Stomach (tissue), 9 donors: ENCODE measurements around the gene PPP2R2C. TPM values are rescaled to one million over a fixed set of nuclear protein-coding genes. Genes with fewer than 3 reads are reported as not detected.

Experiments
- DNase-seq, 2 donors: peaks; one replicate each; pipeline versions ENCODE4 v3.0.0 to v3.0.0-alpha.2; 2013 to 2019
- H3K27ac ChIP-seq, 5 donors: fragments of 200-600 bp in 4 of 5; sonication (generic) in 4 of 5; one replicate each; pipeline ENCODE4 v1.5.1; 2013 to 2019; ENCODE audit warnings: mild to moderate bottlenecking in 1 of 5, moderate library complexity in 1 of 5
- H3K27me3 ChIP-seq, 3 donors: fragments of 200-600 bp; sonication (generic); one replicate each; pipeline ENCODE4 v1.5.1; 2017 to 2019; ENCODE audit warnings: mixed run types in 1 of 3
- H3K36me3 ChIP-seq, 4 donors: fragments of 200-600 bp; sonication (generic); 1 replicate in 3 of 4; 2 replicates in 1 of 4; pipeline ENCODE4 v1.5.1; 2016 to 2019
- H3K4me1 ChIP-seq, 4 donors: fragments of 200-600 bp; sonication (generic); one replicate each; pipeline ENCODE4 v1.5.1; 2016 to 2019
- H3K4me3 ChIP-seq, 4 donors: fragments of 200-600 bp; sonication (generic) in 3 of 4; one replicate each; pipeline ENCODE4 v1.5.1; 2016 to 2019; ENCODE audit warnings: mild to moderate bottlenecking in 1 of 4
- H3K9me3 ChIP-seq, 4 donors: fragments of 200-600 bp; sonication (generic); one replicate each; pipeline ENCODE4 v1.5.1; 2016 to 2019
- EP300 ChIP-seq: sonication (generic); formaldehyde crosslinking; IDR thresholded peaks from one replicate; pipeline ENCODE4 v1.6.1; 2017; ENCODE audit warnings: antibody characterized with exemption
- POLR2A ChIP-seq, 4 donors: fragments of 450-650 bp; IDR thresholded peaks; one replicate each; pipeline ENCODE4 v1.6.1; 2016; ENCODE audit warnings: antibody characterized with exemption in 4 of 4, control low read depth in 2 of 4, mild to moderate bottlenecking in 1 of 4, moderate library complexity in 1 of 4
- POLR2AphosphoS5 ChIP-seq, 3 donors: sonication (generic); formaldehyde crosslinking; IDR thresholded peaks; one replicate each; pipeline ENCODE4 v1.6.1; 2016; ENCODE audit warnings: antibody characterized with exemption in 3 of 3
- WGBS, 5 donors: extraction: QIAGEN DNeasy Blood & Tissue Kit in 3 of 5; methylation state at CpG; one replicate each; pipeline versions ENCODE4 v1.1.5 to v1.1.7; 2013 to 2018; 5-methylcytosine and 5-hydroxymethylcytosine counted together
- intact Hi-C: fragments of 100-400 bp; cut with DNase I; formaldehyde crosslinking; loops from one replicate; pipeline ENCODE4 v1.15.1; 2023; ENCODE audit warnings: low total_unique reads
- polyA plus RNA-seq, 3 donors: library from polyadenylated mRNA; stranded (reverse); fragments of 200-250 nt; gene quantifications; one replicate each; pipeline ENCODE4 v1.2.3, GENCODE V29; 2013
- total RNA-seq, 5 donors: library from RNA; depleted of rRNA; stranded (reverse); fragments of >200 nt; gene quantifications; one replicate each; pipeline versions ENCODE4 v1.1.0 to v1.2.3, GENCODE V29; 2014 to 2016
- TF ChIP-seq, protein P1 (sequence below), 7 experiments: fragments of 450-650 bp in 4 of 7; fragments of 200-600 bp in 3 of 7; sonication (generic) in 3 of 7; IDR thresholded peaks; one replicate each; pipeline ENCODE4 v1.5.1; 2016 to 2019; ENCODE audit warnings: antibody characterized with exemption in 7 of 7, control low read depth in 2 of 7, mild to moderate bottlenecking in 1 of 7
- donor health status: healthy with polysubstance abuse.
- donor health status: Bipolar disorder and iron deficiency.
- donor health status: healthy.

The PPP2R2C gene
- total and polyA plus RNA-seq, 8 donors = 1.4 to 5.0 (median 1.5) TPM; not detected in 5

DNA sequence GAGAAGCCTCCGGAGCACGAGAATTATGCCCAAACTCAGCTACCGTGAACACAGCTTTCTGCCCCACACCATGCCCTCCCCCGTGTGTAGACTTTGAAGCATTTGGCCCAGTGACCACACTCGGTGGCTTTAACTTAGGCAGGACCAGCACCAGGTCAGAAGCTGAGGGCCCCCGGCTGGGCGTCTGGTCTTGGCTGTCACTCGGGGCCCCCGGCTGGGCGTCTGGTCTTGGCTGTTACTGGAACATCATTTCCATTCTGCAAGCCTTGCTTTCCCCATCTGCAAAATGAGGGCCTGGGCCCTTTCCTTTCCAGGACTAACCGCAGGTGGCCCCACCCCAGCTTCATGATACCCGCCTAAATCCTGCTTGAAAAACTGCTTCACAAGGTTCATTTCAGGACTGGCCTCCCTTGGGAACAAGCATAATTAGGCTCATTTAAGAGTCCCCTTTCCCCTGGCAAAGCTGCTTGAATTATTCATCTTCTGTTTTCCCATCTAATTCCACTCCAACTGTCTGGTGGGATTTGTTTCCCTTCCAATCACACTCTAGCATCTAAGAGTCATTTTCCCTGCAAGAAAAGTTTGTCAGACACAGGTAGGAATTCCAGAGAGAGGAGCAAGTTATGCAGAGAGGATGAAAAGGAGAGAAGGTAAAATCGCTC, 120.3 kb downstream of the PPP2R2C start:
- Histone ChIP-seq H3K9me3 (no peaks in the 10 kb centered on the region), H3K4me1 (no peaks in the 10 kb centered on the region), H3K27ac (no peak overlapping the region), H3K4me3 (no peak overlapping the region), H3K27me3 (peaks cover 0 to 66% (median 4%) of the 10 kb centered on the region in 3 donors), H3K36me3 (no peaks in the 10 kb centered on the region)
- WGBS, 5 donors = 74 to 79% (median 77%) methylated on average over 9 to 13 of the region's 13 CpGs
- TF ChIP-seq POLR2AphosphoS5 (IDR thresholded peaks at IDR 0.05) = no peak
- DNase-seq = no peak
- intact Hi-C loops = no loop called here

DNA sequence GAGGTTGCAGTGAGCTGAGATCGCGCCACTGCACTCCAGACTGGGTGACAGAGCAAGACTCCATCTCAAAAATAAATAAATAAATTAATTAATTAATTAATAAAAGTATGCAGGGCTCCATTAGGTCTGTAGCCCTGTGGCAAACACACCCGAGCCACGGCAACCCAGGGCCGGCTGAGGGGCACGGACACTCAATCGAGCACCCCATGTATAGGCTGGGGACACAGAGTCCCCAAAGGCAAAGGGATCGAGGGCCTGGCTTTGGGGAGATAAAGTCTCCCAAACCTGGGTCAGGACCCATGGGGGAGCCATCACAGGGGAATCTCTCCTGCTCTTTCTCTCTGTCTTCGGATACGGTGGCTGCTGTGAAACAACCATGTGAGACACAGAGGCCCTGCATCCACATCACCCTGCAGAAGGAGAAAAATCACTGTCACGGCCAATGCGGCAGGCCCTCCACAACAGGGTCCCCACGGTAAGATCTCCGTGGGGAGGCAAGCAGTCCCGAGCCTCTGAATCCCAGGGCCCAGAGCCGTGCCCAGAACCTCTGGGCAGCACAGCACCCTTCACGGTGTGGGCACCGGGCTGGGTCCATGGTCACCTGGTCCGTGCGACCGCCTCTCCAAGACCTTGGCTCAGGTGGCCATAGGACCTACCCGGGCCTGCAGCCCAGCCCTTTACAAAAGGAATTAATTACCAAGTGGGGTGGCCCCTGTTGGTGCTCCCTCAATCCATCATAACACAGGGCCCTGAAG, 121.0 kb downstream of the PPP2R2C start:
- no peak for DNase-seq
- intact Hi-C loops = no loop called here
- Histone ChIP-seq H3K9me3 (no peaks in the 10 kb centered on the region), H3K4me3 (no peak overlapping the region), H3K27ac (no peak overlapping the region), H3K27me3 (peaks cover 0 to 66% (median 4%) of the 10 kb centered on the region in 3 donors), H3K36me3 (no peaks in the 10 kb centered on the region), H3K4me1 (no peaks in the 10 kb centered on the region)
- WGBS, 5 donors = 89 to 93% (median 90%) methylated on average over 12 to 22 of the region's 22 CpGs
- TF ChIP-seq POLR2AphosphoS5 (IDR thresholded peaks at IDR 0.05) = no peak
- TF ChIP-seq, protein P1, sequence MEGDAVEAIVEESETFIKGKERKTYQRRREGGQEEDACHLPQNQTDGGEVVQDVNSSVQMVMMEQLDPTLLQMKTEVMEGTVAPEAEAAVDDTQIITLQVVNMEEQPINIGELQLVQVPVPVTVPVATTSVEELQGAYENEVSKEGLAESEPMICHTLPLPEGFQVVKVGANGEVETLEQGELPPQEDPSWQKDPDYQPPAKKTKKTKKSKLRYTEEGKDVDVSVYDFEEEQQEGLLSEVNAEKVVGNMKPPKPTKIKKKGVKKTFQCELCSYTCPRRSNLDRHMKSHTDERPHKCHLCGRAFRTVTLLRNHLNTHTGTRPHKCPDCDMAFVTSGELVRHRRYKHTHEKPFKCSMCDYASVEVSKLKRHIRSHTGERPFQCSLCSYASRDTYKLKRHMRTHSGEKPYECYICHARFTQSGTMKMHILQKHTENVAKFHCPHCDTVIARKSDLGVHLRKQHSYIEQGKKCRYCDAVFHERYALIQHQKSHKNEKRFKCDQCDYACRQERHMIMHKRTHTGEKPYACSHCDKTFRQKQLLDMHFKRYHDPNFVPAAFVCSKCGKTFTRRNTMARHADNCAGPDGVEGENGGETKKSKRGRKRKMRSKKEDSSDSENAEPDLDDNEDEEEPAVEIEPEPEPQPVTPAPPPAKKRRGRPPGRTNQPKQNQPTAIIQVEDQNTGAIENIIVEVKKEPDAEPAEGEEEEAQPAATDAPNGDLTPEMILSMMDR (IDR thresholded peaks at IDR 0.05) = no peak
- TF ChIP-seq POLR2A (IDR thresholded peaks at IDR 0.05) = no peak
- no peak for TF ChIP-seq EP300

DNA sequence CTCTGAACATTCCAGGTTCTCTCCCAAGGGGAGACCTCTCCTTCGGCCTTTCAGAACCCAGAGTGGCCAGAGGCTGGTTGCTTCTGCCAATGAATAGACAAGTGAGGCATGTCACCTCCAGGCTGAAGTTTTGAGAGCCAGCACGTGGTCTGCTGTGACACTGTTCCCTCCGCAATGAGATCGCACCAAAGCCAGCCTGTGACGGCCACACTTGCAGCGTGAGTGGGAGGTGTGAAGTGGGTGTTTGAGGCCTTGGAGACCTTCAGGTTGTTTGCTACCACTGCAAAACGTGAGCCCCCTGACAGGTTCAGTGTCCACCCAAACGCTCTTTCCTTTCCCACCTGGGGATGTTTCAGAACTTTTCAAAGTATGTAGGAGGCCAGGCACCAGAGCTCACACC, 121.8 kb downstream of the PPP2R2C start:
- no peak for DNase-seq
- peaks cover 0 to 63% (median 4%) of the 10 kb centered on the region in 3 donors for H3K27me3 ChIP-seq
- intact Hi-C loops = no loop called here
- TF ChIP-seq EP300 (no peak), POLR2A (IDR thresholded peaks at IDR 0.05) (no peak), POLR2AphosphoS5 (IDR thresholded peaks at IDR 0.05) (no peak)
- TF ChIP-seq, protein P1 (IDR thresholded peaks at IDR 0.05) = no peak
- H3K9me3 ChIP-seq = no peaks in the 10 kb centered on the region
- H3K27ac ChIP-seq = no peak overlapping the region
- no peaks in the 10 kb centered on the region for H3K4me1 ChIP-seq
- H3K4me3 ChIP-seq = no peak overlapping the region
- 59 to 74% (median 63%) methylated on average over 8 of the region's 8 CpGs for WGBS, 5 donors
- H3K36me3 ChIP-seq = no peaks in the 10 kb centered on the region

DNA sequence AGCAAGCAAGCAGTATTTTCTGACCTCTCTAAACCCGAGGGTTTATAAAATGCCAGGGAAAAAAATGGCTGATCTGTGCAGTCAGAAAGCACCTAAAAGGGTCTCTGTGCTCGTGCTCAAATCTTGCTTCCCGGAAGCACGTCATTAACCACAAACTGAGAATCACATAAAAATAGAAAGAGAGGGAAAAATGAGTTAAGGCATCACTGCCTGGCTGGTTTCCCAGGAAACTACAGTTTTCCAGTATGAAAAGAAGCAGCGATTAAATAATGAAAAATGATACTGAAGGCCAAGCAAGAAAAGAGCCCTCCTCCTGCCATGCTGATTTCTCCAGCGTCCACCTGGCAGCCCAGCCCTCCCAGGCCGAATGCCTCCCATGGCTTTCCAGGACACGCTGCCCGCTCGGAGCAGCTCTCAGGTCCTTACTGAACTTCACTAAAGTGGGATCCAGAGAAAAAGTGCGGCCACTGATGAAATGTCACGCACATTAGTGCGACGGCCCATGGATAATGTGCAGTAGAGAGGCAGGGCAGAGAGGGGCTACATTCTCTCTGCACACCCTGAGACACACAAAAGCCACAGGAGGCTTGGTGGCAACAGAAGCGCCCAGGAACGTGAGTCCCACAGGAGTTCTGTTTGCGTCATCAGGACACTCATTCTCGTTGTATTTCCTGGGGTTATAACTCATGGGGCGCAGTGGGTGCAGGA, 122.4 kb downstream of the PPP2R2C start:
- Histone ChIP-seq H3K36me3 (no peaks in the 10 kb centered on the region), H3K9me3 (no peaks in the 10 kb centered on the region), H3K27me3 (peaks cover 0 to 63% (median 4%) of the 10 kb centered on the region in 3 donors), H3K4me3 (no peak overlapping the region), H3K4me1 (no peaks in the 10 kb centered on the region), H3K27ac (no peak overlapping the region)
- WGBS, 5 donors = 64 to 74% (median 73%) methylated on average over 19 of the region's 19 CpGs
- peak in 1 of 2 donors; percentile 49 for DNase-seq
- TF ChIP-seq POLR2A (IDR thresholded peaks at IDR 0.05) = no peak
- TF ChIP-seq POLR2AphosphoS5 (IDR thresholded peaks at IDR 0.05) = no peak
- TF ChIP-seq, protein P1 (IDR thresholded peaks at IDR 0.05) = no peak
- TF ChIP-seq EP300 = no peak
- intact Hi-C loops = no loop called here
